DND-41 (cell line): ENCODE results near the gene SERGEF.

Experiments
- CTCF ChIP-seq: IDR thresholded peaks from 2 replicates; pipeline ENCODE4 v1.5.1; 2012; ENCODE audit warnings: borderline replicate concordance, low read length, moderate library complexity, mild to moderate bottlenecking; ENCODE audit not compliant: poor library complexity, severe bottlenecking; ENCODE audit errors: extremely low read depth
- EZH2 ChIP-seq: IDR thresholded peaks from 3 replicates; pipeline ENCODE4 v1.6.1; 2012; ENCODE audit warnings: borderline replicate concordance, low read depth, mild to moderate bottlenecking, moderate library complexity, low read length, inconsistent platforms; ENCODE audit not compliant: severe bottlenecking

- TF ChIP-seq CTCF (no peak), EZH2 (no peak)
Measured at GRCh38 chr11:17771841-17772401, 240.9 kb downstream of the SERGEF start.
